ENCODE data around the gene GPR176.

DNA sequence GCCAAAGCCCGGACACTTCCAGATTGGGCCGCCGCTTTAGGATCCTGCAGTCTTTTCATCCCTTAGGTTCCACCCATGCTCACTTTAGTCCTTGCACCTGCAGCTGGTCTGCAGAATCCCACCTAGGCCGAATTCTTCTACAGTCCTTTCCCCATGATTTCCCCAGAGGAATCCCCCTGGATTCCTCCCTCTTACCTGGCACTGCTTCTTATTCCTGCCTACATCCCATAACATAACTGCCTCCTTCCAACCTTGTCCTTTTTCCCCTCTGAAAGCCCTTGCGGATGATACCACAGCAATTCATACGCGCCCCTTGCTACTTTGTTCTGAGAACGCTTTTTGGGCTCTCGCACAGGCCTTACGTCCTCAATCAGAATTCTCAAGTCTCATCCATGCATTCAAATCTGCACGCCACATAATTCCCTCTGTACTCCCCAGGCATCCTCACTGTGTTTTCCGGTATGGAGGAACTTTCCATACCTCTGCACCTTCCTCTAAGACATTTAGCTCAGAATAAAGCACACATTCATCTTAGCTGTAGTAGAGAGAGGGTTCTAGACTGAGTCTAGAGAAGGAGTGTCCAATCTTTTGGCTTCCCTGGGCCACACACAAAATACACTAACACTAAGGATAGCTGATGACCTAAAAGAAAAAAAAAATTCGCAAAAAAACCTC is 14.5 kb upstream of the GPR176 start:
- TF ChIP-seq CTCF (IDR thresholded peaks at IDR 0.05) (no peak), POLR2A (IDR thresholded peaks at IDR 0.05) (no peak)

Data from ovary (tissue), 3 donors.